HG02571 (cell line): ENCODE results near the gene NTN4.
"Not testable (repeated sequence)": the region's sequence is repeated elsewhere in the genome, so short reads cannot be mapped to it uniquely, and the experiment has no call there.

ENCODE experiments used
- ATAC-seq: cut with Tn5 transposase; IDR thresholded peaks from one replicate; pipeline ENCODE4 v1.9.1; 2021; ENCODE audit warnings: mild to moderate bottlenecking, moderate library complexity; ENCODE audit not compliant: unreplicated experiment

Gene NTN4

GRCh38 chr12:95629392-95629791 lies 161.2 kb downstream of the NTN4 start:
- no peak for ATAC-seq

GRCh38 chr12:95626854-95627253 lies 163.7 kb downstream of the NTN4 start:
- no peak for ATAC-seq

- ATAC-seq, result no peak
Measured at GRCh38 chr12:95625012-95625411, 165.6 kb downstream of the NTN4 start.

- no peak for ATAC-seq
Measured at GRCh38 chr12:95624589-95624988, 166.0 kb downstream of the NTN4 start.

- no peak for ATAC-seq
Measured at GRCh38 chr12:95623554-95624170, 166.9 kb downstream of the NTN4 start.

GRCh38 chr12:95622879-95623278 lies 167.7 kb downstream of the NTN4 start:
- ATAC-seq, result no peak

- ATAC-seq, result no peak
Measured at GRCh38 chr12:95621725-95622124, 168.8 kb downstream of the NTN4 start.

- ATAC-seq, result no peak
Measured at GRCh38 chr12:95620171-95620570, 170.4 kb downstream of the NTN4 start.

GRCh38 chr12:95616470-95616869 lies 174.1 kb downstream of the NTN4 start:
- ATAC-seq, result not testable (repeated sequence)

- no peak for ATAC-seq
Measured at GRCh38 chr12:95615749-95616148, 174.8 kb downstream of the NTN4 start.

GRCh38 chr12:95614390-95614982 lies 176.1 kb downstream of the NTN4 start:
- ATAC-seq, result no peak

- ATAC-seq, result no peak
Measured at GRCh38 chr12:95613021-95613420, 177.5 kb downstream of the NTN4 start.

- ATAC-seq, result no peak
Measured at GRCh38 chr12:95611676-95612309, 178.8 kb downstream of the NTN4 start.

GRCh38 chr12:95608252-95609033 lies 182.1 kb downstream of the NTN4 start:
- no peak for ATAC-seq
